ENCODE data around the gene MGMT. TPM values are rescaled to one million over a fixed set of nuclear protein-coding genes. Genes with fewer than 3 reads are reported as not detected.

The MGMT gene
- total and polyA plus RNA-seq, 8 donors = 1.2 to 37.8 (median 21.3) TPM

DNA sequence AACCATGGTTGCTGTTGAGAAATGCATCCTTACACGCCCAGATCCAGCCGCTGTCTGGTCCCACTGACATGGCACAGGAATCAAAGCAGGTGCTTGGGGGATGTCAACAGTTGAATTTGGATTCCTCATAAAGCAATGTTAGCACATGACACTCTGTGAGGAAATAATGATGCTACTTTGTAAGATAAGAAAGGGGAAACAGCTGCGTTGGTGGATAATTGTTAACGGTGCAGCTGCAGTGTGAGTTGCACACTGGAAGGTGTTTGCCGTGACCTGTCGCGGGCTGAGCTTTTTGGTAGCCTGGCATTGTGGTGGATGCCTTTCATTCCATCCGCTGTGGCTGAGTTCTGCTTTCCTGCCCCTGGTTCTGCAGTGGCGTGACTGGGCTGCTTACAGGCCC, 113.9 kb downstream of the MGMT start:
- intact Hi-C loops (cut with DNase I; ENCODE audit: low total_unique reads) = no loop called here
- no peak for TF ChIP-seq POLR2A (IDR thresholded peaks at IDR 0.05)
- TF ChIP-seq POLR2AphosphoS5 (IDR thresholded peaks at IDR 0.05) = no peak
- TF ChIP-seq, protein P1, sequence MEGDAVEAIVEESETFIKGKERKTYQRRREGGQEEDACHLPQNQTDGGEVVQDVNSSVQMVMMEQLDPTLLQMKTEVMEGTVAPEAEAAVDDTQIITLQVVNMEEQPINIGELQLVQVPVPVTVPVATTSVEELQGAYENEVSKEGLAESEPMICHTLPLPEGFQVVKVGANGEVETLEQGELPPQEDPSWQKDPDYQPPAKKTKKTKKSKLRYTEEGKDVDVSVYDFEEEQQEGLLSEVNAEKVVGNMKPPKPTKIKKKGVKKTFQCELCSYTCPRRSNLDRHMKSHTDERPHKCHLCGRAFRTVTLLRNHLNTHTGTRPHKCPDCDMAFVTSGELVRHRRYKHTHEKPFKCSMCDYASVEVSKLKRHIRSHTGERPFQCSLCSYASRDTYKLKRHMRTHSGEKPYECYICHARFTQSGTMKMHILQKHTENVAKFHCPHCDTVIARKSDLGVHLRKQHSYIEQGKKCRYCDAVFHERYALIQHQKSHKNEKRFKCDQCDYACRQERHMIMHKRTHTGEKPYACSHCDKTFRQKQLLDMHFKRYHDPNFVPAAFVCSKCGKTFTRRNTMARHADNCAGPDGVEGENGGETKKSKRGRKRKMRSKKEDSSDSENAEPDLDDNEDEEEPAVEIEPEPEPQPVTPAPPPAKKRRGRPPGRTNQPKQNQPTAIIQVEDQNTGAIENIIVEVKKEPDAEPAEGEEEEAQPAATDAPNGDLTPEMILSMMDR (IDR thresholded peaks at IDR 0.05) = no peak
- TF ChIP-seq EP300 (IDR thresholded peaks at IDR 0.05) = no peak
- Histone ChIP-seq H3K4me1 (no peaks in the 10 kb centered on the region), H3K36me3 (peaks cover 0 to 20% (median 0%) of the 10 kb centered on the region in 4 donors), H3K4me3 (no peak overlapping the region), H3K27ac (no peak overlapping the region), H3K27me3 (no peaks in the 10 kb centered on the region), H3K9me3 (peaks cover 0 to 16% (median 4%) of the 10 kb centered on the region in 4 donors)
- 94 to 97% (median 94%) methylated on average over 9 of the region's 9 CpGs for WGBS, 5 donors
- no peak for DNase-seq

DNA sequence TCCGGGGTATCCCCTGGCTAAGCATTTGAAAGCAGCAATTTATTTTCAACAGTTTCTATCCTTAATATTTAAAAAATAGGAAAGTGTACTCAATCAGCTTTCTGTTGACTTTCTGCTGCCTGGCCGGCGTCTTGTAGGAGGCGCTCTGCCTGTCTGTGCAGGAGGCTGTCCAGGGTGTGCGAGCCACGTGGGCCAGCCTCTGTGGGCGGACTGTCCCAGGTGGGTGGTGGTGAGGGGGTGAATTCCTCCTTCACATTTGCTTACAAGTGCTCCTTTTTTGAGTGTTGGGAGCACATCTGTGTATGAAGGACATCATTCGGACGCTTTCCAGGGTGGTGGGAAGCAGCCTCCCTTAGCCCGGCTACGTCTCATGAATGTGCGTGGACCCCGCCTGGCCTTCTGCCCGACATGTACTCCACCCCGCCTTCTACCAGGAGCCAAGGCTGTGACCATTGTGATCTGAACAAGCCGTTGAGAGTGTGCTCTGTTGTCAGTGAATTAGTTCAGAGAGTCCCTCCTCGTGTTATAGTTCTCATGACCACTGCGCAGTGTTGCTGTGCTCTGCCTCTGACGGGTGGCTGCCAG, 114.9 kb downstream of the MGMT start:
- intact Hi-C loops (cut with DNase I; ENCODE audit: low total_unique reads) = no loop called here
- peaks cover 0 to 26% (median 14%) of the 10 kb centered on the region in 4 donors for H3K9me3 ChIP-seq
- no peaks in the 10 kb centered on the region for H3K27me3 ChIP-seq
- H3K36me3 ChIP-seq = peaks cover 0 to 21% (median 0%) of the 10 kb centered on the region in 4 donors
- no peak overlapping the region for H3K4me3 ChIP-seq
- H3K4me1 ChIP-seq = no peaks in the 10 kb centered on the region
- no peak for TF ChIP-seq EP300 (IDR thresholded peaks at IDR 0.05)
- peak in 1 of 2 donors; percentile 50 for DNase-seq
- H3K27ac ChIP-seq = no peak overlapping the region
- WGBS, 5 donors = 90 to 94% (median 93%) methylated on average over 19 of the region's 19 CpGs

DNA sequence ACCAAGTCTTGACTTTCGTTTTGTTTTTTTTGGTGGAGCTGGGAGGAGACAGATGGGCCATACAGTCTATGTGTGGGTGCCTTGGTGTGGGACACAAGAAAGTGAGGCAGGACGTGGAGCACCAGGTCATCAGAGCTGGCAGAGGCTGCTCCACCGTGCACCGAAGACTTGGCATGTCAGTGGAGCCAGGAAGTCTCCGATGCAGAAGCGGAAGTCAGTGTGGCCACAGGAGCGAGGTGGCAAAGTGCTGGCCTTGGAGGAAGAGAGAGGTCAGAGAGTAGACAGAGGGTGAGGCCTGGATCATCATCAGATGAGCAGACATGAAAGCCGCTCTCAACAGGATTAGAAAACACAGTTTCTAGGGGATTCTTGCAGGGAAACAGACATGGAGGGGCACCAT, 116.8 kb downstream of the MGMT start:
- H3K27ac ChIP-seq = no peak overlapping the region
- TF ChIP-seq POLR2A (IDR thresholded peaks at IDR 0.05) = no peak
- peaks cover 0 to 44% (median 25%) of the 10 kb centered on the region in 4 donors for H3K9me3 ChIP-seq
- H3K36me3 ChIP-seq = peaks cover 0 to 31% (median 1%) of the 10 kb centered on the region in 4 donors
- DNase-seq = no peak
- WGBS, 5 donors = 88 to 93% (median 91%) methylated on average over 8 of the region's 8 CpGs
- H3K27me3 ChIP-seq = no peaks in the 10 kb centered on the region
- H3K4me3 ChIP-seq = no peak overlapping the region
- intact Hi-C loops (cut with DNase I; ENCODE audit: low total_unique reads) = no loop called here
- no peaks in the 10 kb centered on the region for H3K4me1 ChIP-seq

DNA sequence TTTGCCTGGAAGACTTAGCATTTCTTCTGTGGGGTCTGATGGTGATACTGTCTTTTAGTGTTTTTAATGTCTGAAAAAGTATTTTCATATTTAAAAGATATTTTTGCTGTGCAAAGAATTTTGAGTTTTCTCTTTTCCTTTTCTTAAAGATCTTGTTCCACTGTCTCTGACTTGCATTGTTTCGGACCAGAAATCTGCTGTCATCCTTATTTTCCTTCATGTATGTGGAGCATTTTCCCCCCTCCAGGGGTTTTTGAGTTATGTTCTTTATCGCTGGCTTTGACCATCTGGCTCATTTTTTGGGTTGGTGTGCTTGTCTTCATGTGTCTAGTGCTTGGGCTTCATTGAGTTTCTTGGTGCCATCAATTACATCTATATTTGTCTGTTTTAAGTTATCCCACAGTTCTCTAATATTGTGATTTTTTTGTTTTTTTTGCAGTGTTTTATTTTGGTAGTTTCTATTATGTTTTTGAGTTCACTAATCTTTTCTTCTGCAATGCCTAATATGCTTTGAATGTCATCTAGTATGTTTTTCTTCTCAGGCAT, 119.9 kb downstream of the MGMT start:
- DNase-seq = no peak
- no peak overlapping the region for H3K4me3 ChIP-seq
- H3K27me3 ChIP-seq = no peaks in the 10 kb centered on the region
- no peak overlapping the region for H3K27ac ChIP-seq
- WGBS, 5 donors = 92 to 100% (median 98%) methylated on average over 2 of the region's 2 CpGs
- H3K4me1 ChIP-seq = no peaks in the 10 kb centered on the region
- peaks cover 0 to 36% (median 3%) of the 10 kb centered on the region in 4 donors for H3K36me3 ChIP-seq
- no peak for TF ChIP-seq POLR2A (IDR thresholded peaks at IDR 0.05)
- TF ChIP-seq, protein P1 (IDR thresholded peaks at IDR 0.05) = no peak
- intact Hi-C loops (cut with DNase I; ENCODE audit: low total_unique reads) = no loop called here
- H3K9me3 ChIP-seq = peaks cover 0 to 48% (median 25%) of the 10 kb centered on the region in 4 donors

DNA sequence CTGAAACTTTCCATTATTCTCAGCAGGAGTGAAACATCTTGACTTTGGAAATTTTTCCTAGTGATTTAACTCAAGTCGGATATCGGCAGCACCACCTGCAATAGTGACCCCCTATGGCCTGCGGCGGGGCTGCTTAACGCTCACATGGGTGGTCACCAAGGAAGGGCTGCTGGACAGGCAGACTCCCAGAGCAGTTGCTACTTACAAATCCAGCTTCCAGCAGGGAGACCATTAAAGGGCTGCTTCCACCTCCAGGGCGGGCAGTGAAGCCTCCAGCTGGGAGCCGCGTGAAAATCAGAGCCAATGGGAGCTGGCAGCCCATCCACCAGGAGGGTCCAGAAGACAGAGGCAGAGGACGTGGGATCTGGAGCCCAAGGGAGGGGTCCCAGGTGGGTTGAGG, 122.5 kb downstream of the MGMT start:
- Histone ChIP-seq H3K36me3 (peaks cover 0 to 32% (median 4%) of the 10 kb centered on the region in 4 donors), H3K4me3 (no peak overlapping the region), H3K27me3 (no peaks in the 10 kb centered on the region), H3K4me1 (no peaks in the 10 kb centered on the region), H3K9me3 (peaks cover 0 to 46% (median 31%) of the 10 kb centered on the region in 4 donors), H3K27ac (no peak overlapping the region)
- TF ChIP-seq POLR2AphosphoS5 (IDR thresholded peaks at IDR 0.05) = no peak
- TF ChIP-seq, protein P1 (IDR thresholded peaks at IDR 0.05) = no peak
- TF ChIP-seq POLR2A (IDR thresholded peaks at IDR 0.05) = no peak
- no peak for TF ChIP-seq EP300 (IDR thresholded peaks at IDR 0.05)
- WGBS, 5 donors = 93 to 98% (median 96%) methylated on average over 8 to 9 of the region's 9 CpGs
- intact Hi-C loops (cut with DNase I; ENCODE audit: low total_unique reads) = no loop called here
- DNase-seq = no peak
